GM19467 (cell line): ENCODE measurements around the gene PRKN.

Source experiments
- ATAC-seq: cut with Tn5 transposase; IDR thresholded peaks from one replicate; pipeline ENCODE4 v1.9.1; 2021; ENCODE audit warnings: mild to moderate bottlenecking, moderate library complexity; ENCODE audit not compliant: unreplicated experiment

The PRKN gene

DNA sequence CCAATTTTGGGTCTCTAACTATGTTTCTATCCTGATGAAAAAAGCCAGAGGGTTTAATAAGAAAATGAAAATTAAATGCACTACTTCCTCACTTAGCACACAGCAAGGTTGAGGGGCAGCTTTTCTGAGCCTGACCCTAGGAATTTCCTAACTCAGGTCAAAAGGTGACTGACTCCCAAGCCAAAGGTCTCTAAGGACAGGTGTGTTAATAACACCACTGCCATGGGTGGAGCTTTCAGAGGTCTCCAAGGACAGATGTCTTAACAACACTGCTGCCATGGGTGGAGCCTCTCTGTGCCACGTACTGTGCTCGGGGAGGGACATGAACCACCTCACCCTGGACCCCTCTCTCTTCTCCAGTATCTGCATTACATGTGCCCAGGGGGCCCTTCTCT is 339.2 kb downstream of the PRKN start:
- no peak for ATAC-seq

DNA sequence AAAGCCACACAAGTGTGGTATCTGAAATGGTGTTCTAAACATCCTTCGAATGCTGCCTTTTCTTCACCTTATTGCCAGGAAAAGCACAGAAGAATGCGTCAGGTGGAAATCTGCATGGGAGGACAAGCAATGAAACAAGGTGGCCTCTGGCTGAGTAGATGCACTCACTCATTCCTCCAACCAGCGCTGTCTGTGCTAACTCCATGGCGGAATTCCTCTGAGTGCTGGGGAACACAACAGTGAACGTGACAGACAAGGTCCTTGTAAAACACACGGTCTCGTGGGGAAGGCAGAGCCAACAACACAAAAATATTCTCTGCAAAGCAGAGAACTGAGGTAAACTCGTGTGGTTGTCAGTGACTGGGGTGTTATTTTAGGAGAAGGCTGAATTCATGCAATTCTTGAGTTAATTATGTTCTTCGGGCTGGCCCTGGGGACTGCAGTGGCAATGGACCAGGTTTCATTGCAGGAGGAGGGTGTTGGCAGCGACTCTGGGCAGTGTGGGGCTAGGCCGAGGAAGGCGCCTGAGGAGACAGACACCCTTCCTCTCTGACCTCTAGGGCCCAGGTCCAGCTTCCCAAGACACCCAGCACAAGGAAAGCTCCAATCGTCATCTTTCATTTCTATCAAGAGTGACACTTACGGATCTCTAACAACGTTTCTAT is 339.7 kb downstream of the PRKN start:
- ATAC-seq, result no peak

DNA sequence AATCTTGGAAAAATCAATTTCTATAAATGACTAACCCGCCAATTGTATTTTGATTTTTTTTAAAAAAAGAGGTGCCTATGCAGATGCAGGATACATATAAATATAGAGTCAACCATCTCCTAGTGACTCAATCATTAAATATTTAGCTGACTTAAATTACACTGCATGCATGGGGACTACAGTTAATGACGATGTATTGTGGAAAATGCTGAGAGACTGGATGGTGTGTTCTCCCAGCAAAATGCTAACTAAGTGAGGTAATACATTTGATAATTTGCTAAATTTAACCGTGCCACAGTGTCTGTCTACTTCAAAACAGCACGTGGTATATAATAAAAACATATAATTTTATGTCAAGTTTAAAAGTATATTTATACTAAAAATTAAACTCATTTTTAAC is 341.6 kb downstream of the PRKN start:
- ATAC-seq, result no peak

DNA sequence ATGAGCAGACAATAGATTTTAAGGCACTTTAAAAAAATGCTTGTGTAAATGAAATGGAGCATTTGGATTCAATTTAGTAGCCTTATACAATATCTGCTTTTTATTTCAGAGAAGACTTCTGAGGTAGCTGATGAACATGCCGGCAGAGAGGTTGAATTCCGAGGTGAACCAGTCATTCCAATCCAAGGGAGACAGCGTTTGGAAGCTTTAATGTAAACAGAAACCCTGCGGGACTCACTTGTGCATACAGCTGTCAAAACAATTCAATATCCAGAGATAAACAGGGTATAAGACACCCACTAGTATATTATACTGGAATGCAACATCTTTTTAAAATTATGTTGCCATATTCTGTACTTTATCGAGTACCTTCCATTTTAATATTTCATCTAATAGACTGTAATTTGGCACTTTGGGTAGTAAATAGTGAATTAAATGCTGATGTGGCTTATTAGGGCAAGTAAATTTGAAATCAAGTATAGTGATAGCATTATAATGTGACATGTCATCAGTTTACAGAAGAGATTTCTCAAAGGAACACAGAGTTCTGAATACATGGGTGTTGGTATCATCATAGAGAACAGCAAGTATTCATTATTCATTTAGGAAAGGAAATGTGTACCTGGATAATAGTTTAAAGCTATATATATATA is 347.7 kb downstream of the PRKN start:
- no peak for ATAC-seq

DNA sequence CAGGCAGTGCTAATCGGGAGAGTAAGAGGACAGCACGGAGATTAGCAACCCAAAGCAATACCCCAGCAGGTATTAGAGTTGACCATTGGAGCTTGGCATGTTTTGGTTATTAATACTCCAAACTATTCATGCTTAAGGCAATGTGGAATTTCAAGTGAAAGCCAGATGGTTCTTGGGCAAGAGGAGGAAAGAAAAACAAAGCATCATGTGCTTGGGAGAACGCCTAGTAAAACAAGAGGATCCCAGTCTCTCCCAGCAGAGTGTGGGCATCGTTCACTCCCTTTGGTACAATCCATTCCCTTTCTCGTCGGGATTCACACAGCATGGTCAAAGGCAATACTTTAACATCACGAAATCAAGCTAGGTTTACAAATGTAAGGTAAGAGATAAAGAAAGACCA is 349.8 kb downstream of the PRKN start:
- no peak for ATAC-seq

DNA sequence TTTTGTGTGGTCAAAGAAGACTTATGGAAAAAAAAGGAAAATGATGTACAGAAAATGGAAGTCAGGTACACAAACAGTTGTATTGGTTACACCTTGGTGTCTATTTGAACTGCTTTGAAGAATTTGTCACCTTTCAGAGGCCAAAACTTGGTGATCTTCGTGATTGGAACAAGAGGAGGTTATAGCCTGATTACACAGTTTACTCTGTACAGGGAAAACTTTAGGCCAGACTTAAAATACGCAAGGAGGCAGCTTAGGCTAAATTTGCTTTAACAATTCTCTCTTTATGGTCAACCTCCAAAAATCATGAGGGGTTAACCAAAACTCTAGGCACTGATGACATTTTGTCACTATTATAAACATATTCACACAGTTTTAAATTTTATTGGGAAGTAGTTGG is 353.7 kb downstream of the PRKN start:
- ATAC-seq, result no peak

DNA sequence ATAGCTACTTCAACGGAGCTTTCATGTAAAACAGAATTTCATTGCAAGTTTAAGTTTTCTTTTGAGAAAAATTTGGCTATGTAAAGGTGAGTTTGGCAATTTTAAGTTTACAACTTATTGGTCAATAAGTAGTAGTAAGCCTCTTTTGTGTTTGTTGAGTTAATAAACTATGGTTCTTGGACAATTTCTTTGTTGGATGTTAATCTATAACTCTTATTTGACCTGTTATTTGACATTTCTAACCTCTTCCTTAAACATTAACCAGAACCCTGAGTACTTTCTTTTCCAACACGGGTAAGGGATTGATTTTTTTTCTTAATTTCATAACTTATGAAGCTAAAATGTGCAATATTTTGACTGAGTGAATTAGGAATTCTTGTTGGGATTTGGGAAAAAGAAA is 354.4 kb downstream of the PRKN start:
- no peak for ATAC-seq

DNA sequence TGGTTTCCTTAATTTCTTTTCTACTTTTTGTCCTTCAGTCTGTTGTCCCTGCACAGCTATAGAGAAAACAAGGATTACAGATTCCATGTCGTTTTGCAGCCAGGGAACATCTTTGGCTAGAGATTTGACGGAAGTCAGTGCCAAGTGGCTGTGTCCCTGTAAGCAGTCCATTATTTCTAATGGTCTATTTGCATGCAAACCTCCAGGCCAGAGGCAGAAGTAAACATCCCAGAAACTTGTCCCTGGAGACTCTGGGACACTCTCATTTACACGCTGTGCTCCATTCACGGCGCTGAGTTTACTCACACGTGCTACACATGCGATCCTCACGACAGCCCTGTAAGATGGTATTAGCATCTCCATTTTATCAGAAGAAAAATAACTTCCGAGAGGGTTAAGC is 355.5 kb downstream of the PRKN start:
- no peak for ATAC-seq

DNA sequence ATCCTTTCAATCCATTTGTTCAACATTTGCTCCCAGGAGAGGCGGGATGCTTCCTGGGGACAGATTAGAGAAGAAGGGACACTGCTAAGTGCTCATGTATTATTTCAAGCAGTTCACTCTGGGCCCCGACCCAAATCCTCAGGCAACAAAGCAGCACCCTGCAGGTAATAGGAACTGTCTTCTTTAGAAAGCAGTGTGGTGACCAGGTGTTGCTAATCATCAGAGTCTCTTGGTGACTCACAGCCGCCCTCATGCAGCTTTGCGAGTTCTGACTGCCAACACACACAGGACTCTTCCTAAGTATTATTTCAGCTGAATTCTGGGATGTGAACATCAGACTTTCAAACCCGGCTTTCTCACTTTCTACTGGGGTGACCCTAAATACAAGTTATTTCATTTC is 356.4 kb downstream of the PRKN start:
- ATAC-seq, result no peak

DNA sequence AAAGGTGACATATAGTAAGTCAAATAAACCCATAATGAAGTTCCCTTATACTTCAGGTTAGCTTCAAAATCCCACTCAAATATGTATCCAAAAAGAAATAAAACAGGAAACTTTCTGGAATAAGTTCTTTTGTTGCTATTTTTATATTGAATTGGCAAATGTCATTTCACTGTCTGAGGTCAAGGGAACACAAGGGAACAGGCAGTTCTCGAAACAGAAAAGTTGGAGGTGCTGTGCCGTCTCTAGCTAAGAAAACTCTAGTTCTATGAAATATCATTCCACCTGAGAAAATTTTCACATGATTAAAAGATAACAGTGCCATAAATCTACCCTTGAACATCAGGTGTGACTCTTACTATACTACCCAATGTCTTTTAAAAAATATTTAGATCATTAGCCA is 358.5 kb downstream of the PRKN start:
- ATAC-seq, result no peak

DNA sequence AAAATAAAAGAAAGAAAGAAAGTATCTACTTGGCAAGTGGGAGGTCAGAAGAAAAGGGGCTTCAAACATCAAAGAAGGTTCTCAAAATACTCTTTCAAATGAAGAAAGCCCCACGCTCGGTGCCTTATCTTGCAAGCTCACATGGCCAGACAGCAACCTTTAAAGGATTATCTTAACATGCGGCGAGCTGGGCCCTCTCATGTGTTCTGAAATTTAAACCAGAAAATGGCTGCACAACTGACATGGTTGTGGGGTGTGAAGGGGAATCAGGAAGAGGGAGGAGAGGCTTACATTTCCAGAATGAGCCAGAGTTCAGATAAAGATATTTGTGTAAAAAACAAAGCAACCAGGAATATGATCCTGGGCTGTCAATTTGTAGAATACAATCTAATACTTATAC is 363.1 kb downstream of the PRKN start:
- no peak for ATAC-seq

DNA sequence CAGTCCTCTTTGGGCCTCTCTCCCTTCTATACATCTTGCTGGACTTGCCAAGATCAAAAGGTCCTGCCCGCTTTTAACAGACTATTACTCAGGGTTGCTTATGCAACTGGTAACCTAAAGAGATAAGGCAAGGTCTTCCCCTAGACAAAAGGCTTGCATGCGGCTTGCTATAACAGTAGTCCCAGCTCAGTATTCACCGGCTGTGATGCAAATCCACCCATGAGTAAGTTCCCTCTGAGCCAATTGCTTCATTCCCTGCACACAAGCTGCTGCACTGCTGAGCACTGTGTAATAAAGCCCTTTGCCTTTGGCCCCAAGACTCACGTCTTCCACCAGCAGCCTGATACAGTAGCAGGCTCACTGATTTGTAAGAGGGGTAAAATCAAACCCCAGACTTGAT is 363.8 kb downstream of the PRKN start:
- ATAC-seq, result no peak

DNA sequence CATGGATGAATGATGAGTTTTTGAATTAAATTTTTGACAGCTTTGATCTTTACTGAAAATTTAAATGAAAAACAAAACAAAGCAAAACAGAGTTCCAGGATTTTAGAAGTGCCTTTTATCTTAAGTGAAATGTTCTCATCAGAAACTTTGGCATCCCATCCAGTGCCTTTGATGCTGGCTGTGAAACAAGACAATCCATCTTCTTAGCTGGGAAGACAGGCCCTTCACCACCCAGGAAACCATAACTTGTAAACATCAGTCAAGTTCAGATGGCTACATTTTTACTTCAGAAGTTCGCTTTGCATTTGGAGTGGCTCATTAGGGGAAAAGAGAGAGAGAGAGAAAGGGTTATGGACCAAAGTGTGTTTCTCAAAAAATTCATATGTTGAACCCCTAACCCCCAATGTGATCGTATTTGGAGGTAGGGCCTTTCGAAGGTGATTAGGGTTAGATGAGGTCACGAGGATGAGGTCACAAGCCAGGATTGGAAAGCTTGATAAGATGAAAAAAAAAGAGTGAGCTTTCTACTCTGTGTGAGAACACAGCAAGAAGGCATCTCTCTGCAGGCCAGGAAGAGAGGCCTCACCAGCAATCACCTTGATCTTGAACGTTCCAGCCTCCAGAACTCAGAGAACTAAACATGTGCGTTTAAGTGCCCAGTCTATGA is 366.5 kb downstream of the PRKN start:
- no peak for ATAC-seq

DNA sequence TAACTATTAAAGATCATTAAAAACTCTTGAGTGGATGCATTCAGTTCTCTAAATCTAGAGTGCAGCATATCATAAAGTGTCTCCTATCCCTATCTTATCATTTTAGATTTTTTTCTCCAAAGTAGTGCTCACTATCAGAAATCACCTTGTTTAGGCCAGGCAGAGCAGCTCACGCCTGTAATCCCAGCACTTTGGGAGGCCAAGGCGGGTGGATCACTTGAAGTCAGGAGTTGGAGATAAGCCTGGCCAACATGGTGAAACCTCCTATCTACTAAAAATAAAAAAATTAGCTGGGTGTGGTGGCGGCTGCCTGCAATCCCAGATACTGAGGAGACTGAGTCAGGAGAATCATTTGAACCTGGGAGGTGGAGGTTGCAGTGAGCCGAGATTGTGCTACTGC is 368.9 kb downstream of the PRKN start:
- no peak for ATAC-seq

DNA sequence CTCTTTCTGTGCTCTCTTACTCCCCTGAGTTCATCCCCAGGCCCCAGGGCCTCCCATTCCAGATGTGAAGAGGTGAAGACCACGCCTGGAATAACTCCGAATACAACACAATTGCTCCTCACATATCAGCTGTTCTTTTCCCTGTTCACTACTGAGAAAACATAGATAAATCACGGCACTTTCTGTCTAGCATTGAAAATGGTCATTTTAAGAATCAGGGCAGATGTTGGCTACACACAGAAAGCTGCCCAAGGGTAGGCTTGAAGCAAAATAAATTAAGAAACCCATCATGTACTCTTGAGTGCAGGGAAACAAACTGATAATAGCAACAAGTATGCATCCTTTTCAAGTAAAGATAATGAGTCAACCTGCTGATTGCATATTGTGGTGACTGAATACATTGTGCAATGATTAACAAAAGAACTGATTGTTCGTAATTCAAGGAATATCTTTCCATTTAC is 382.5 kb downstream of the PRKN start:
- no peak for ATAC-seq

DNA sequence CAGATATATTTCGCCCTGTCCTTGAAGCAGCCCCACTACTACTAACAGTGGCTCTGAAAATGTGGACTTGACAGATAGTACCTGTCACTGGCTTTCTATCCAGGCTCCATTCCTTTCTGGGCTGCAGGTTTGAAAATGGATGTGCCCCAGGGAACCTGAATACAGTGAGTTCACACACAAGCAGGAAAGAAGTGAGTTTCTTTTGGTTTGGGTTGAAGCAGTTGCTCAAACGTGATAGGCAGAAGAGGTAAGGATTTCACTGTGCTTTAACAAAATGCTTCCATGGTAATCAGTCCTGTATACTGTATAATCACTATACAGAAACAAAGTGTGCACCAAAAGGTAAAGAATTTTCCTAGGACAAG is 382.9 kb downstream of the PRKN start:
- no peak for ATAC-seq

DNA sequence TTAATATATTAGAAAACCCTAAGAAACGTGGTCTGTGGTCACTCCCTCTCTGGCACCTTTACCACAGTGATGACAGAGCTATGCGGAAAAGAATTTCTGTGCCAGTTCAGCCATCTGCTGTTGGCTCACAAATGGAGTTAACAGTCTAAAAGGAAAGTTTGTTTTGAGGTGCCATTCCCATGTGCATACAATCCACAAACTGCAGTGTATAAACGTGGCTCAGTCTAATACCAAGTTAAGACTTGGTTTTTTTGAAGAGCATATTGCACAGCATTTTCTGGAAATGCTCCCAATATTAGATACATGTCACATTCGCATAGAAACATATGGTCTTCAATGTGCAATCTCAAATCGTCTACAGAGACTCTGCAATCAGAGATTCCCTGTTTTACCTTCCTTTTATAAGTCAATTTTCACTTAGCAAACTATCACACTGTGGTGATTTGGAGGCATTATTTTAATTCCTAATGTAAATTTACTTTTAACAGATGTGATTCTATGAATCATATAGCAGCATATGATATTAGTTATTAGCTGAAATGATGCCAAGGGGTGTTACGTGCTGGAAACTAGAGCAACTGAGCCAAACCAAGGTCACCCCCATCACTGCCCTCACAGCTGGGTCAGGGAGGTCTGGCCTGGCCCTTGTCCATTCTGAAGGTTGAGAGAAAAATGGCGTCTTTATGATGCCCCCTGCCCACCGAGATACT is 383.5 kb downstream of the PRKN start:
- ATAC-seq, result no peak

DNA sequence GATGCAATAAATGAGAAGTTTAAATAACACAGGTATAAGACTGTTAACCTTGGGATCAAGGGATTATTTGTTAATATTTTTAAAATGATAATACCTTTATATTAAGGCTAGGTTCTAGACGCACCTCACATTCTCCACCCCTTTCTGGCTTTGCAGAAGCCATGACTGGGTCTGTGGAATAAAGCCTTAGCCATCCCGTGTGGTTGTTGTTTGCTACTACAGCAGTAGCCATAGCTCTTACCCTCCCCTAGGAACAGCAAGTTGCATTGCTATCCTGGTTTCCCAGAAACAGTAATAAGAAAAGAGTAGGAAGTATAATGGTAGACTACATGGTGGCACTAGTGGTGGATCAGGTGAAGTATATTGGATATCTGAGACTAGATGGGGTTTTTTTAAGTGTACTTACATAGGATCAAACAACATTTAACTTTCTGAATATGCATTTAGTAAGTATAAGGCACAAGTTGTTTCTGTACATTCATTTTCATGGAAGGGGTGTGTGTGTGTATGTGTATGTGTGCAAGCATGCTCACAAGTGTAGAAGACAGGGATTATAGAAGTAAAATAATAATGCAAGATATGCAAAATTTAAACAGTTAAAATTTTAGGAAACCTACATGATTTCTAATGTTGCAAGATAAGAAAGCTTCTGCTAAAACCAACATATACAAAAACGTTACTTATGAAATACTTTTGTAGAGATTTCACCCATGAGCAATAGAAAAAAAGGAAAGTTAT is 384.2 kb downstream of the PRKN start:
- no peak for ATAC-seq

DNA sequence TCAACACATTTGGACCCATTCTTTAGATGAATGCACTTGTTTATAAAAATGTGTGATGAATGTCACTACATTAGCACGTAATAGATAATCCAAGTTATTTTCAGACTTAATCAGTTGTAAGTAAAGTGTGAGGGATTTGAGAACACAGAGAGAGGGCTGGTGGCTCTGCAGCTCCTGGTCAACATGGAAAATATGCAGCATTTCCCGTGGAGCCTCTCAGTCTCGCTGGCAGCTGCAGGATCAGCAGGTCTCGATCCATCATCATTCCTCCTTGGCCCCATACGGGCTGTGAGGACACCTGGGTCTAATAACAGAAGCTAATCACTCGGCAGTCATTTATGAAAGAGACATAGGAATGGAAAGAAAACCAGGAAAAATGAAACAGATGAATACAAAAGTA is 390.2 kb downstream of the PRKN start:
- no peak for ATAC-seq

DNA sequence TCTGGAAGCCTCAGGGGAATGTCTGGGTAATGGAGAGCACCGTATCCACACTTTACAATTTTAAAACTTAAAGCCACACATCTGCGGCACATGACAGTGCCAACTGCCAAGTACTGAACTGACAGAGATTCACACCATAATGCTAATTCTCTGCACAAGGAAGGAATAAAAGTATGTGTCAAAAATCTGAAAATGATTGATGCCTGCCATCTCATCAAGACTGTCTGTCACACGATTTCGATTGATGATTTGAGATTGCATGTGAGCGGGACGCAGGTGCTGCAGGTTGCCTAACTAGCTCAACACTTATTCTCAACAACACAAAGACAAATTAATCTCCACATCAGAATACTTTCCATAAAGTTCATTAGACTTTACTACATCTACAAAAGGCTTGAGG is 391.2 kb downstream of the PRKN start:
- no peak for ATAC-seq

DNA sequence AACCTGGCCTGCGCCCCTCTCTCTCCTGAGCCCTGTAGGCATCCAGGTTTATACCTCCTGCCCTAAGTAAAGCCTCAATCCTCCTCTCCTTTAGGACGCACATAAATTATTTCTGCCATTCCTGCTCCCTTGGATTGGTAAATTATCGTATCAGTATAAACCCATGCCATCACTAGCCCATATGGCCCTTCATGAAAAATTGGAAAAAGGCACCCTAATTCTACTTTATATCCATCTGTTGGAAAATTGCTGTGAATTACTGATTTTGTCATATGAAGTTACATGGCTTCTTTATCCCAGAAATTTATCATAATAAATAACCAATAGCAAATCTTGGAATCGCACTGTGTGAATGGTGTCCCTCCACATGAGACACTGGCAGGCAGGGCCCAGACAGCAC is 395.2 kb downstream of the PRKN start:
- no peak for ATAC-seq
